Measurements from ENCODE around the gene ARSG.
"Not testable (repeated sequence)": the region's sequence is repeated elsewhere in the genome, so short reads cannot be mapped to it uniquely, and the experiment has no call there.

Gene ARSG

GRCh38 chr17:68304706-68305105, 13.4 kb downstream of the ARSG start:
- no peak for TF ChIP-seq ZFX (IDR thresholded peaks at IDR 0.05)
- no peak for TF ChIP-seq CTCF (conservative IDR thresholded peaks at IDR 0.05)
- no peak overlapping the region for H3K27ac ChIP-seq

- no peak overlapping the region for H3K27ac ChIP-seq
- no peak for TF ChIP-seq ZFX (IDR thresholded peaks at IDR 0.05)
- no peak for TF ChIP-seq CTCF (conservative IDR thresholded peaks at IDR 0.05)
These were observed 13.8 kb downstream of the ARSG start for GRCh38 chr17:68305142-68305541.

GRCh38 chr17:68306819-68307218, 15.5 kb downstream of the ARSG start:
- no peak for TF ChIP-seq CTCF (conservative IDR thresholded peaks at IDR 0.05)
- no peak overlapping the region for H3K27ac ChIP-seq

- no peak for TF ChIP-seq ZFX (IDR thresholded peaks at IDR 0.05)
- TF ChIP-seq CTCF (conservative IDR thresholded peaks at IDR 0.05) = no peak
- no peak overlapping the region for H3K27ac ChIP-seq
These were observed 16.1 kb downstream of the ARSG start for GRCh38 chr17:68307443-68307842.

- H3K27ac ChIP-seq = not testable (repeated sequence)
These were observed 17.2 kb downstream of the ARSG start for GRCh38 chr17:68308486-68308885.

GRCh38 chr17:68309066-68309670, 17.9 kb downstream of the ARSG start:
- H3K27ac ChIP-seq = not testable (repeated sequence)

GRCh38 chr17:68310152-68310551, 18.9 kb downstream of the ARSG start:
- no peak for TF ChIP-seq ZFX (IDR thresholded peaks at IDR 0.05)
- TF ChIP-seq CTCF (conservative IDR thresholded peaks at IDR 0.05) = no peak
- no peak overlapping the region for H3K27ac ChIP-seq

- no peak overlapping the region for H3K27ac ChIP-seq
- TF ChIP-seq CTCF (conservative IDR thresholded peaks at IDR 0.05) = no peak
- TF ChIP-seq ZFX (IDR thresholded peaks at IDR 0.05) = no peak
These were observed 23.7 kb downstream of the ARSG start for GRCh38 chr17:68314916-68315535.

Measured in C4-2B (cell line).